Stimulated activated CD4-positive, alpha-beta T cell treated with anti-CD3 and anti-CD28 coated beads, Interleukin-12 subunit alpha, Interleukin-12 subunit beta, amount 100 ng/mL, for 4 hours (primary cell): ENCODE results near the gene AGAP3.

Source experiments
- DNase-seq: peaks from one replicate; pipeline ENCODE4 v3.0.0-alpha.2; 2020

The AGAP3 gene

GRCh38 chr7:151074817-151075661 lies 11.2 kb upstream of the AGAP3 start:
- DNase-seq, result no peak

- no peak for DNase-seq
Measured at GRCh38 chr7:151075662-151075971, 10.7 kb upstream of the AGAP3 start.

GRCh38 chr7:151075978-151076426 lies 10.3 kb upstream of the AGAP3 start:
- no peak for DNase-seq

- no peak for DNase-seq
Measured at GRCh38 chr7:151076863-151077704, 9.2 kb upstream of the AGAP3 start.

- DNase-seq, result no peak
Measured at GRCh38 chr7:151077705-151078232, 8.5 kb upstream of the AGAP3 start.

- DNase-seq, result no peak
Measured at GRCh38 chr7:151078233-151079040, 7.8 kb upstream of the AGAP3 start.

GRCh38 chr7:151079199-151079910 lies 6.9 kb upstream of the AGAP3 start:
- DNase-seq, result no peak

- DNase-seq, result peak; percentile 36
Measured at GRCh38 chr7:151080067-151080521, 6.2 kb upstream of the AGAP3 start.

- DNase-seq, result peak; percentile 84
Measured at GRCh38 chr7:151080522-151081169, 5.6 kb upstream of the AGAP3 start, which contains the start of gene FASTK. FASTK (minus strand) TSS chr7:151080809; CDS start chr7:151080766, 43 bp downstream.

- DNase-seq, result no peak
Measured at GRCh38 chr7:151081170-151082101, 4.8 kb upstream of the AGAP3 start.

GRCh38 chr7:151082141-151083070 lies 3.9 kb upstream of the AGAP3 start:
- DNase-seq, result no peak

- peak; percentile 83 for DNase-seq
Measured at GRCh38 chr7:151083071-151083823, 3.0 kb upstream of the AGAP3 start, which contains the start of gene TMUB1. TMUB1 (minus strand) TSS chr7:151083493; CDS start chr7:151082563, 930 bp downstream.

GRCh38 chr7:151083824-151084160 lies 2.5 kb upstream of the AGAP3 start:
- DNase-seq, result no peak

- DNase-seq, result no peak
Measured at GRCh38 chr7:151085329-151085690, 965 bp upstream of the AGAP3 start.

- no peak for DNase-seq
Measured at GRCh38 chr7:151086802-151087244, 548 bp downstream of the AGAP3 start.

GRCh38 chr7:151087245-151088018 lies 1.2 kb downstream of the AGAP3 start:
- DNase-seq, result no peak
